H9 (cell line): ENCODE results near the gene WDR43. TPM values are rescaled to one million over a fixed set of nuclear protein-coding genes. Genes with fewer than 3 reads are reported as not detected.

Experiments
- DNase-seq: peaks from one replicate; pipeline ENCODE4 v3.0.0-alpha.2; 2017
- H2AFZ ChIP-seq: one replicate; pipeline ENCODE4 v1.6.1; 2013; ENCODE audit warnings: mild to moderate bottlenecking, low read length, control low read depth, moderate library complexity
- H2AK5ac ChIP-seq: 2 replicates; pipeline ENCODE4 v1.6.1; 2013; ENCODE audit warnings: low read length, control low read depth, mixed read lengths; ENCODE audit not compliant: insufficient read length
- H2BK120ac ChIP-seq: one replicate; pipeline ENCODE4 v1.6.1; 2013; ENCODE audit warnings: low read depth, mild to moderate bottlenecking, low read length, control low read depth, inconsistent platforms; ENCODE audit not compliant: poor library complexity, severe bottlenecking
- H2BK12ac ChIP-seq: 2 replicates; pipeline ENCODE4 v1.6.1; 2013; ENCODE audit warnings: low read length, control low read depth, mixed read lengths, low read depth; ENCODE audit not compliant: insufficient read length
- H2BK15ac ChIP-seq: 2 replicates; pipeline ENCODE4 v1.6.1; 2013; ENCODE audit warnings: low read depth, low read length, control low read depth
- H2BK20ac ChIP-seq: one replicate; pipeline ENCODE4 v1.6.1; 2013; ENCODE audit warnings: low read depth, mild to moderate bottlenecking, low read length, control low read depth, inconsistent platforms; ENCODE audit not compliant: poor library complexity, severe bottlenecking
- H2BK5ac ChIP-seq: 2 replicates; pipeline ENCODE4 v1.6.1; 2013; ENCODE audit warnings: low read length, control low read depth, mixed read lengths; ENCODE audit not compliant: insufficient read length
- H3K14ac ChIP-seq: 2 replicates; pipeline ENCODE4 v1.6.1; 2013; ENCODE audit warnings: low read length, control low read depth; ENCODE audit not compliant: insufficient read depth
- H3K18ac ChIP-seq: 2 replicates; pipeline ENCODE4 v1.6.1; 2013; ENCODE audit warnings: low read depth, mild to moderate bottlenecking, mixed read lengths, low read length, control low read depth; ENCODE audit not compliant: insufficient read length
- H3K23ac ChIP-seq: 2 replicates; pipeline ENCODE4 v1.6.1; 2013; ENCODE audit warnings: low read length, control low read depth, mixed read lengths, low read depth; ENCODE audit not compliant: insufficient read length
- H3K23me2 ChIP-seq: 2 replicates; pipeline ENCODE4 v1.6.1; 2013; ENCODE audit warnings: low read depth, mild to moderate bottlenecking, mixed read lengths, low read length, control low read depth; ENCODE audit not compliant: insufficient read length, poor library complexity, severe bottlenecking
- H3K27ac ChIP-seq: 2 replicates; pipeline ENCODE4 v1.5.1; 2013; ENCODE audit warnings: low read length, control low read depth, mixed read lengths, low read depth; ENCODE audit not compliant: insufficient read length
- H3K27me3 ChIP-seq: 2 replicates; pipeline ENCODE4 v1.6.1; 2013; ENCODE audit warnings: low read length, control low read depth, inconsistent platforms; ENCODE audit not compliant: insufficient read depth
- H3K4ac ChIP-seq: 2 replicates; pipeline ENCODE4 v1.6.1; 2013; ENCODE audit warnings: low read depth, mild to moderate bottlenecking, control low read depth, inconsistent platforms, low read length, moderate library complexity
- H3K4me1 ChIP-seq: 2 replicates; pipeline ENCODE4 v1.6.1; 2013; ENCODE audit warnings: low read length, control low read depth, inconsistent platforms; ENCODE audit not compliant: insufficient read depth
- H3K4me2 ChIP-seq: 2 replicates; pipeline ENCODE4 v1.6.1; 2013; ENCODE audit warnings: low read length, control low read depth, mixed read lengths; ENCODE audit not compliant: insufficient read length, insufficient read depth
- H3K56ac ChIP-seq: 2 replicates; pipeline ENCODE4 v1.6.1; 2013; ENCODE audit warnings: low read depth, mild to moderate bottlenecking, mixed read lengths, low read length, control low read depth; ENCODE audit not compliant: insufficient read length
- H3K79me1 ChIP-seq: 2 replicates; pipeline ENCODE4 v1.6.1; 2013; ENCODE audit warnings: low read depth, mild to moderate bottlenecking, moderate library complexity, low read length, control low read depth, inconsistent platforms; ENCODE audit not compliant: insufficient read depth, poor library complexity, severe bottlenecking
- H3K79me2 ChIP-seq: 2 replicates; pipeline ENCODE4 v1.6.1; 2013; ENCODE audit warnings: low read length, control low read depth, inconsistent platforms; ENCODE audit not compliant: insufficient read depth
- H3K9ac ChIP-seq: 2 replicates; pipeline ENCODE4 v1.6.1; 2013; ENCODE audit warnings: low read length, control low read depth, mixed read lengths; ENCODE audit not compliant: insufficient read length; ENCODE audit errors: extremely low read depth
- H3K9me3 ChIP-seq: one replicate; pipeline ENCODE4 v1.6.1; 2013; ENCODE audit warnings: low read depth, low read length, inconsistent platforms; ENCODE audit not compliant: control insufficient read depth
- H3T11ph ChIP-seq: one replicate; pipeline ENCODE4 v1.6.1; 2013; ENCODE audit warnings: mild to moderate bottlenecking, low read length, control low read depth, inconsistent platforms
- H4K20me1 ChIP-seq: one replicate; pipeline ENCODE4 v1.6.1; 2013; ENCODE audit not compliant: control insufficient read depth, insufficient read length, insufficient read depth
- H4K5ac ChIP-seq: 2 replicates; pipeline ENCODE4 v1.6.1; 2013; ENCODE audit warnings: low read depth, mild to moderate bottlenecking, mixed read lengths, low read length, control low read depth; ENCODE audit not compliant: insufficient read length
- H4K8ac ChIP-seq: replicated peaks from 2 replicates; pipeline ENCODE4 v1.6.1; 2013; ENCODE audit warnings: low read length, control low read depth, mixed read lengths, low read depth; ENCODE audit not compliant: insufficient read length
- H4K91ac ChIP-seq: 2 replicates; pipeline ENCODE4 v1.6.1; 2013; ENCODE audit warnings: low read depth, mild to moderate bottlenecking, moderate library complexity, mixed read lengths, low read length, control low read depth; ENCODE audit not compliant: insufficient read length
- H3K27ac Mint-ChIP-seq, 3 experiments: 2 replicates in 2 of 3; 3 replicates in 1 of 3; pipeline ENCODE4 v1.8.0; 2020 to 2021; ENCODE audit warnings: mixed read lengths in 3 of 3, mild to moderate bottlenecking in 1 of 3, moderate library complexity in 1 of 3
- H3K27me3 Mint-ChIP-seq: 2 replicates; pipeline ENCODE4 v1.8.0; 2021; ENCODE audit warnings: low read depth, mild to moderate bottlenecking, moderate library complexity, mixed read lengths
- H3K36me3 Mint-ChIP-seq, 3 experiments: 2 replicates in 2 of 3; 3 replicates in 1 of 3; pipeline ENCODE4 v1.8.0; 2020 to 2021; ENCODE audit warnings: low read depth in 3 of 3, mixed read lengths in 3 of 3; ENCODE audit not compliant: insufficient read depth in 1 of 3
- H3K4me1 Mint-ChIP-seq, 2 experiments: 2 replicates each; pipeline ENCODE4 v1.8.0; 2020; ENCODE audit warnings: mixed read lengths in 2 of 2
- H3K4me3 Mint-ChIP-seq, 2 experiments: 2 replicates in 1 of 2; 3 replicates in 1 of 2; pipeline ENCODE4 v1.8.0; 2020 to 2021; ENCODE audit warnings: mild to moderate bottlenecking in 2 of 2, mixed read lengths in 2 of 2, moderate library complexity in 1 of 2
- H3K9me3 Mint-ChIP-seq, 2 experiments: 2 replicates in 1 of 2; 3 replicates in 1 of 2; pipeline ENCODE4 v1.8.0; 2020; ENCODE audit warnings: mild to moderate bottlenecking in 2 of 2, mixed read lengths in 2 of 2, moderate library complexity in 1 of 2
- CTCF ChIP-seq: fragments of 200-600 bp; sonication (generic); conservative IDR thresholded peaks from 3 replicates; pipeline ENCODE4 v1.8.0; 2021; ENCODE audit warnings: antibody characterized with exemption, mild to moderate bottlenecking
- WGBS: extraction: QIAGEN DNeasy Blood & Tissue Kit; methylation state at CpG from one replicate; pipeline ENCODE4 v1.1.7; 2013; ENCODE audit warnings: missing lambda C conversion rate, low lambda C conversion rate, mixed read lengths; ENCODE audit not compliant: insufficient read length; ENCODE audit errors: extremely low coverage; 5-methylcytosine and 5-hydroxymethylcytosine counted together
- total RNA-seq: library from RNA; stranded (reverse); gene quantifications from 2 replicates; pipeline ENCODE4 v1.2.1, GENCODE V29; 2021

Gene WDR43
- total RNA-seq, 1 experiment from 2014 or later = 186 TPM

DNA sequence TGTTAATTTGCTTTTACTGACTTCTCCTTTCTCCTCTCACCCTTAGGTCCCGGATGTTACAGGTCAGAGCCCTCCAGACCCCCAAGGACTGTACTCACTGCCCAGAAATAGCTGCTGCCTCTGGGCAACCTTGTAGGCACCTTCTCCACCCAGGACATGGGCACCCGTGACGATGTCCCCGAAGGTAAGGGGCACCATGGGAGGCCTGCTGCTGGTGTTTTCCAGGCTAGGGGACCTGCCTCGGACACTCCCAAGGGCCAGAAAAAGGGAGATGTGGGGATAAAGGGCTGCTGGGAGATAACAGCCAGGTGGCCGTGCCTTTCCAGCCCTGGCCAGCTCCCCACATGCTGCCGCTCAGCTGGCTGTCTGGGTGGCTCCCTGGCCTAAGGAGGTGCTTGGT, 100.2 kb downstream of the WDR43 start:
- Histone ChIP-seq H2BK5ac (no peak overlapping the region), H3K23me2 (no peaks in the 10 kb centered on the region), H2BK12ac (no peak overlapping the region), H3K14ac (no peak overlapping the region), H3K23ac (no peak overlapping the region), H3K79me2 (no peaks in the 10 kb centered on the region), H3K56ac (no peak overlapping the region), H2AFZ (no peak overlapping the region), H2BK20ac (no peak overlapping the region), H4K91ac (no peak overlapping the region), H3K4ac (no peak overlapping the region), H2BK120ac (no peak overlapping the region), H3K9ac (no peak overlapping the region), H3K27me3 (peaks cover 2% of the 10 kb centered on the region; the same call in 1 of the 2 replicates), H4K8ac (no peak overlapping the region), H3K4me1 (no peaks in the 10 kb centered on the region; the same call in 1 of the 2 replicates), H2BK15ac (no peak overlapping the region), H3K18ac (no peak overlapping the region), H3K4me2 (no peak overlapping the region), H3K27ac (no peak overlapping the region), H4K5ac (no peak overlapping the region), H2AK5ac (no peak overlapping the region), H3T11ph (no peak overlapping the region), H3K79me1 (no peaks in the 10 kb centered on the region), H4K20me1 (no peaks in the 10 kb centered on the region), H3K9me3 (no peaks in the 10 kb centered on the region)
- no peak overlapping the region for H3K4me3 Mint-ChIP-seq
- no peak for TF ChIP-seq CTCF
- no CpG with 5 or more reads among the region's 7 CpGs for WGBS
- H3K9me3 Mint-ChIP-seq = no peaks in the 10 kb centered on the region
- H3K4me1 Mint-ChIP-seq = peaks cover 5 to 10% of the 10 kb centered on the region in 2 experiments
- no peak for DNase-seq
- H3K27me3 Mint-ChIP-seq = peaks cover 3% of the 10 kb centered on the region
- H3K27ac Mint-ChIP-seq = no peak overlapping the region
- H3K36me3 Mint-ChIP-seq = no peaks in the 10 kb centered on the region
